ENCODE results near the gene RNF220. TPM values are rescaled to one million over a fixed set of nuclear protein-coding genes. Genes with fewer than 3 reads are reported as not detected.

Gene RNF220
- total RNA-seq, 3 donors from 2014 or later, result 61.9 to 83.9 (median 72.7) TPM

GRCh38 chr1:44513111-44513510 is 108.1 kb downstream of the RNF220 start:
- no peaks in the 10 kb centered on the region for H3K36me3 ChIP-seq (ENCODE audit: low read depth)
- no peak for TF ChIP-seq CTCF (IDR thresholded peaks at IDR 0.05)
- DNase-seq (no peak), ATAC-seq (no peak)
- no peak overlapping the region for H3K4me3 ChIP-seq
- H3K4me1 ChIP-seq (ENCODE audit: low read depth), result no peaks in the 10 kb centered on the region
- intact Hi-C loops (cut with DNase I, micrococcal nuclease), result no loop called here
- no peaks in the 10 kb centered on the region for H3K9me3 ChIP-seq

GRCh38 chr1:44514673-44515072 is 109.6 kb downstream of the RNF220 start:
- Histone ChIP-seq H3K4me1 (ENCODE audit: low read depth) (no peaks in the 10 kb centered on the region), H3K9me3 (no peaks in the 10 kb centered on the region), H3K36me3 (ENCODE audit: low read depth) (no peaks in the 10 kb centered on the region), H3K4me3 (no peak overlapping the region)
- no peak for ATAC-seq
- TF ChIP-seq CTCF (IDR thresholded peaks at IDR 0.05), result no peak
- intact Hi-C loops (cut with DNase I, micrococcal nuclease), result no loop called here
- no peak for DNase-seq

GRCh38 chr1:44515416-44515815 is 110.4 kb downstream of the RNF220 start:
- no peak for ATAC-seq
- intact Hi-C loops (cut with DNase I, micrococcal nuclease), result no loop called here
- Histone ChIP-seq H3K4me3 (no peak overlapping the region), H3K4me1 (ENCODE audit: low read depth) (no peaks in the 10 kb centered on the region), H3K36me3 (ENCODE audit: low read depth) (no peaks in the 10 kb centered on the region), H3K9me3 (no peaks in the 10 kb centered on the region)
- TF ChIP-seq CTCF (IDR thresholded peaks at IDR 0.05), result no peak
- DNase-seq, result no peak

- ATAC-seq (no peak), DNase-seq (no peak)
- no peaks in the 10 kb centered on the region for H3K4me1 ChIP-seq (ENCODE audit: low read depth)
- no peak overlapping the region for H3K4me3 ChIP-seq
- H3K36me3 ChIP-seq (ENCODE audit: low read depth), result no peaks in the 10 kb centered on the region
- TF ChIP-seq CTCF (IDR thresholded peaks at IDR 0.05), result no peak
- no peaks in the 10 kb centered on the region for H3K9me3 ChIP-seq
- intact Hi-C loops (cut with DNase I, micrococcal nuclease), result no loop called here
These were observed 114.1 kb downstream of the RNF220 start for GRCh38 chr1:44519035-44519676.

- intact Hi-C loops (cut with DNase I, micrococcal nuclease), result no loop called here
- ATAC-seq, result no peak
- no peaks in the 10 kb centered on the region for H3K9me3 ChIP-seq
These were observed 116.5 kb downstream of the RNF220 start for GRCh38 chr1:44521378-44522080.

More at GRCh38 chr1:44521378-44522080, 116.5 kb downstream of the RNF220 start:
- no peak overlapping the region for H3K4me3 ChIP-seq
- H3K4me1 ChIP-seq (ENCODE audit: low read depth), result no peaks in the 10 kb centered on the region
- TF ChIP-seq CTCF (IDR thresholded peaks at IDR 0.05), result no peak
- no peak for DNase-seq
- no peaks in the 10 kb centered on the region for H3K36me3 ChIP-seq (ENCODE audit: low read depth)

Data from mucosa of descending colon (tissue), 3 donors.